Osteoblast (primary cell): ENCODE data around the gene LITAFD. TPM values are rescaled to one million over a fixed set of nuclear protein-coding genes. Genes with fewer than 3 reads are reported as not detected.
A peak's percentile ranks its signal among the peaks of the same experiment; 100 is the strongest.

Experiments
- DNase-seq: peaks from one replicate; pipeline ENCODE4 v3.0.0; 2011; ENCODE audit warnings: low spot score, mixed read lengths; ENCODE audit not compliant: insufficient read length; ENCODE audit errors: missing footprints
- H2AFZ ChIP-seq: 2 replicates; pipeline ENCODE4 v1.6.0; 2011; ENCODE audit warnings: mild to moderate bottlenecking, low read length
- H3K27ac ChIP-seq: 2 replicates; pipeline ENCODE4 v1.5.1; 2011; ENCODE audit warnings: mild to moderate bottlenecking, low read depth, low read length, moderate library complexity
- H3K27me3 ChIP-seq: 2 replicates; pipeline ENCODE4 v1.6.0; 2012; ENCODE audit warnings: mild to moderate bottlenecking, control low read depth, inconsistent platforms, low read length, moderate library complexity; ENCODE audit not compliant: insufficient read depth
- H3K36me3 ChIP-seq: 2 replicates; pipeline ENCODE4 v1.5.1; 2011; ENCODE audit warnings: mild to moderate bottlenecking, low read length, control low read depth, moderate library complexity; ENCODE audit not compliant: insufficient read depth
- H3K4me1 ChIP-seq: 2 replicates; pipeline ENCODE4 v1.5.1; 2011; ENCODE audit warnings: mild to moderate bottlenecking, low read length, control low read depth, moderate library complexity; ENCODE audit not compliant: insufficient read depth
- H3K4me2 ChIP-seq: 2 replicates; pipeline ENCODE4 v1.6.0; 2011; ENCODE audit warnings: mild to moderate bottlenecking, low read length; ENCODE audit not compliant: insufficient read depth
- H3K4me3 ChIP-seq: fragments of 200-600 bp; sonication (generic); 3 replicates; pipeline ENCODE4 v1.5.1; 2012; ENCODE audit warnings: mild to moderate bottlenecking, low read length, inconsistent platforms; ENCODE audit not compliant: insufficient read depth
- H3K79me2 ChIP-seq: 2 replicates; pipeline ENCODE4 v1.6.0; 2012; ENCODE audit warnings: mild to moderate bottlenecking, low read length, control low read depth, inconsistent platforms; ENCODE audit not compliant: insufficient read depth
- H3K9me3 ChIP-seq: 2 replicates; pipeline ENCODE4 v1.5.1; 2011; ENCODE audit warnings: low read depth, low read length, control low read depth
- H4K20me1 ChIP-seq: 2 replicates; pipeline ENCODE4 v1.6.0; 2012; ENCODE audit warnings: mild to moderate bottlenecking, low read length, control low read depth; ENCODE audit not compliant: insufficient read depth
- total RNA-seq: library from RNA; depleted of rRNA; stranded (reverse); fragments of >200 nt; gene quantifications from 2 replicates; pipeline ENCODE4 v1.2.3, GENCODE V29; 2012
- TF ChIP-seq, protein P1 (sequence below): IDR thresholded peaks from 2 replicates; pipeline ENCODE4 v1.5.1; 2011; ENCODE audit warnings: mild to moderate bottlenecking, low read depth, low read length, moderate library complexity; ENCODE audit errors: extremely low read depth

LITAFD gene
- total RNA-seq, 1 donor = not detected

GRCh38 chr16:8885674-8886592 lies 3.8 kb downstream of the LITAFD start:
- Histone ChIP-seq H3K9me3 (no peaks in the 10 kb centered on the region), H3K79me2 (no peaks in the 10 kb centered on the region), H3K4me3 (peak overlapping the region; percentile 28), H3K36me3 (peaks cover 3% of the 10 kb centered on the region), H2AFZ (no peak overlapping the region), H3K4me1 (peaks cover 41% of the 10 kb centered on the region), H3K4me2 (peak overlapping the region; percentile 69), H3K27ac (peak overlapping the region; percentile 60), H4K20me1 (peaks cover 44% of the 10 kb centered on the region), H3K27me3 (no peaks in the 10 kb centered on the region)
- TF ChIP-seq, protein P1, sequence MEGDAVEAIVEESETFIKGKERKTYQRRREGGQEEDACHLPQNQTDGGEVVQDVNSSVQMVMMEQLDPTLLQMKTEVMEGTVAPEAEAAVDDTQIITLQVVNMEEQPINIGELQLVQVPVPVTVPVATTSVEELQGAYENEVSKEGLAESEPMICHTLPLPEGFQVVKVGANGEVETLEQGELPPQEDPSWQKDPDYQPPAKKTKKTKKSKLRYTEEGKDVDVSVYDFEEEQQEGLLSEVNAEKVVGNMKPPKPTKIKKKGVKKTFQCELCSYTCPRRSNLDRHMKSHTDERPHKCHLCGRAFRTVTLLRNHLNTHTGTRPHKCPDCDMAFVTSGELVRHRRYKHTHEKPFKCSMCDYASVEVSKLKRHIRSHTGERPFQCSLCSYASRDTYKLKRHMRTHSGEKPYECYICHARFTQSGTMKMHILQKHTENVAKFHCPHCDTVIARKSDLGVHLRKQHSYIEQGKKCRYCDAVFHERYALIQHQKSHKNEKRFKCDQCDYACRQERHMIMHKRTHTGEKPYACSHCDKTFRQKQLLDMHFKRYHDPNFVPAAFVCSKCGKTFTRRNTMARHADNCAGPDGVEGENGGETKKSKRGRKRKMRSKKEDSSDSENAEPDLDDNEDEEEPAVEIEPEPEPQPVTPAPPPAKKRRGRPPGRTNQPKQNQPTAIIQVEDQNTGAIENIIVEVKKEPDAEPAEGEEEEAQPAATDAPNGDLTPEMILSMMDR = no peak
- peak; percentile 92 for DNase-seq

DNA sequence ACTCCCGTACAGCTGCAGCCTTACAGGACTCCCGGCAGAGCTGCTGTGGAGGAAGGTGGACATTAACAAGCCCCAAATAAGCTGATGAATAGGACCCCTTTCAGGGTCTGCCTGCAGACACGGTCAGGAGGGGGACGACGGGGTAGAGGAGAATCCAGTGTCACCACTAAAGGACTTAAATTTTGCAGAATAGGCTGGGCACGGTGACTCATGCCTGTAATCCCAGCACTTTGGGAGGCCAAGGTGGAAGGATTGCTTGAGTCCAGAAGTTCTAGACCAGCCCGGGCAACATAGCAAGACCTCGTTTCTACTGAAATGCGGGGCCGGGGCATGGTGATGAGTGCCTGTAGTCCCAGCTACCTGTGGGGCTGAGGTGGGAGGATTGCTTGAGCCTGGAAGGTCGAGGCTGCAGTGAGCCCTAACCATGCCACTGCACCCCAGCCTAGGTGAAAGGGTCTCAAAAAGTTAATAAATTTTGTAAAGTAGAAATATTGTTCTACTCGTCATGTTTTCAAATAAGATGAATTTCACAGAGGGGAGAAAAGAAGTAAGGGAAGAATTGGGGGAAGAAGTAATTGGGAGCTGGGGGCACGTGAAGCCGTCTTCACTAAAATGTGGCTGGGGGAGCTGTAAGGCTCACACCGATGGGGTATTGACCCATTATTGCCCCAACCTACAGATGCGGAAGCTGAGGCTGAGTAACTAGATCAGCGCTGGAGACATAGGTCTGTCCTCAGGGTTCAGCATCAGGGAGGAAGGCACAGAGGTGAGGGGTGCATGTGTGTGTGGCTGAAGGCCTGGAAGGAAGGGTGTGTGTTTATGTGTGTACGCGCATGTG lies 4.7 kb downstream of the LITAFD start:
- DNase-seq = no peak
- Histone ChIP-seq H3K36me3 (peaks cover 10% of the 10 kb centered on the region), H2AFZ (no peak overlapping the region), H4K20me1 (peaks cover 44% of the 10 kb centered on the region), H3K4me2 (peak overlapping the region; percentile 69), H3K27me3 (no peaks in the 10 kb centered on the region), H3K4me1 (peaks cover 41% of the 10 kb centered on the region), H3K9me3 (no peaks in the 10 kb centered on the region), H3K27ac (peak overlapping the region; percentile 60), H3K4me3 (no peak overlapping the region), H3K79me2 (no peaks in the 10 kb centered on the region)
- TF ChIP-seq, protein P1 = no peak

GRCh38 chr16:8887431-8887765 lies 5.2 kb downstream of the LITAFD start:
- peaks cover 46% of the 10 kb centered on the region for H4K20me1 ChIP-seq
- no peak overlapping the region for H3K4me2 ChIP-seq
- H3K9me3 ChIP-seq = no peaks in the 10 kb centered on the region

More at GRCh38 chr16:8887431-8887765, 5.2 kb downstream of the LITAFD start:
- no peaks in the 10 kb centered on the region for H3K79me2 ChIP-seq
- peaks cover 41% of the 10 kb centered on the region for H3K4me1 ChIP-seq
- no peak overlapping the region for H3K4me3 ChIP-seq
- DNase-seq = no peak
- peaks cover 16% of the 10 kb centered on the region for H3K36me3 ChIP-seq
- TF ChIP-seq, protein P1 = no peak
- no peak overlapping the region for H2AFZ ChIP-seq
- no peak overlapping the region for H3K27ac ChIP-seq
- H3K27me3 ChIP-seq = no peaks in the 10 kb centered on the region
